Ishikawa (cell line): ENCODE data around the gene PCDH20.

Experiments
- CEBPB ChIP-seq: IDR thresholded peaks from 2 replicates; pipeline ENCODE4 v1.6.1; 2012
- CREB1 ChIP-seq: IDR thresholded peaks from 2 replicates; pipeline ENCODE4 v1.6.1; 2012; ENCODE audit warnings: low read depth
- EGR1 ChIP-seq: IDR thresholded peaks from 2 replicates; pipeline ENCODE4 v1.6.1; 2012
- EP300 ChIP-seq: IDR thresholded peaks from 2 replicates; pipeline ENCODE4 v1.6.1; 2012; ENCODE audit warnings: borderline replicate concordance
- FOXM1 ChIP-seq: IDR thresholded peaks from 2 replicates; pipeline ENCODE4 v1.6.1; 2012; ENCODE audit warnings: low read depth, borderline replicate concordance
- MAX ChIP-seq: IDR thresholded peaks from 2 replicates; pipeline ENCODE4 v1.6.1; 2012
- NFIC ChIP-seq: IDR thresholded peaks from 2 replicates; pipeline ENCODE4 v1.6.1; 2012
- RAD21 ChIP-seq: IDR thresholded peaks from 2 replicates; pipeline ENCODE4 v1.6.1; 2012; ENCODE audit warnings: low read depth
- REST ChIP-seq: IDR thresholded peaks from 2 replicates; pipeline ENCODE4 v1.6.1; 2012; ENCODE audit warnings: low read depth, mild to moderate bottlenecking
- TAF1 ChIP-seq: IDR thresholded peaks from 2 replicates; pipeline ENCODE4 v1.6.1; 2012; ENCODE audit warnings: low read depth, mild to moderate bottlenecking
- TCF12 ChIP-seq: IDR thresholded peaks from 2 replicates; pipeline ENCODE4 v1.6.1; 2012; ENCODE audit warnings: low read depth
- TEAD4 ChIP-seq: IDR thresholded peaks from 2 replicates; pipeline ENCODE4 v1.6.1; 2012
- USF1 ChIP-seq: IDR thresholded peaks from 2 replicates; pipeline ENCODE4 v1.6.1; 2012
- YY1 ChIP-seq: IDR thresholded peaks from 2 replicates; pipeline ENCODE4 v1.6.1; 2012; ENCODE audit warnings: low read depth
- ZBTB7A ChIP-seq: IDR thresholded peaks from 2 replicates; pipeline ENCODE4 v1.6.1; 2012; ENCODE audit warnings: low read depth

Gene PCDH20

GRCh38 chr13:61415749-61416148 lies at the start of gene PCDH20:
TSS of gene PCDH20 (minus strand) at chr13:61415849. CDS start at chr13:61415158, 691 bp downstream.
- TF ChIP-seq ZBTB7A (no peak), TCF12 (no peak), MAX (no peak), CEBPB (no peak), YY1 (no peak), EGR1 (no peak), NFIC (no peak)

GRCh38 chr13:61463024-61463423 lies 47.4 kb upstream of the PCDH20 start:
- TF ChIP-seq USF1 (no peak), YY1 (no peak), REST (no peak), NFIC (no peak), CEBPB (no peak), TEAD4 (no peak), EP300 (no peak), RAD21 (no peak), EGR1 (no peak), ZBTB7A (no peak), TCF12 (no peak), MAX (no peak), CREB1 (no peak)

GRCh38 chr13:61453121-61453520 lies 37.5 kb upstream of the PCDH20 start:
- TF ChIP-seq FOXM1 (no peak), EGR1 (no peak), MAX (no peak), REST (no peak), TAF1 (no peak), YY1 (no peak)

GRCh38 chr13:61432029-61432428 lies 16.4 kb upstream of the PCDH20 start:
- TF ChIP-seq TEAD4 = no peak
- TF ChIP-seq REST = no peak
- TF ChIP-seq EP300 = no peak
- TF ChIP-seq YY1 = no peak
- no peak for TF ChIP-seq ZBTB7A
- TF ChIP-seq NFIC = no peak
- TF ChIP-seq TCF12 = no peak
- no peak for TF ChIP-seq FOXM1
- TF ChIP-seq MAX = no peak
- no peak for TF ChIP-seq USF1

GRCh38 chr13:61423915-61424314 lies 8.3 kb upstream of the PCDH20 start:
- TF ChIP-seq USF1 (no peak), CEBPB (no peak), REST (no peak), TAF1 (no peak), CREB1 (no peak), FOXM1 (no peak), MAX (no peak), YY1 (no peak), TEAD4 (no peak), EGR1 (no peak), NFIC (no peak)
